Muscle of leg (tissue), 9 donors: ENCODE measurements around the gene C1orf146. TPM values are rescaled to one million over a fixed set of nuclear protein-coding genes. Genes with fewer than 3 reads are reported as not detected.

Source experiments
- polyA plus RNA-seq, 8 donors: library from polyadenylated mRNA; unstranded; fragments of 120-200 nt; gene quantifications; one replicate each; pipeline versions ENCODE4 v1.2.1 to v1.2.3, GENCODE V29; 2013; ENCODE audit warnings: inconsistent platforms in 1 of 8, low replicate concordance in 1 of 8; ENCODE audit not compliant: insufficient read length in 8 of 8, insufficient read depth in 1 of 8
- total RNA-seq: library from RNA; stranded (reverse); fragments of 120-200 nt; gene quantifications from one replicate; pipeline ENCODE4 v1.2.4, GENCODE V29; 2013

The C1orf146 gene
- total and polyA plus RNA-seq, 9 donors, result 0.14 TPM; not detected in 8

Other genes with a start within 250 kb of the C1orf146 start
- 0.49 TPM for gene EPHX4, start 187.9 kb upstream of the C1orf146 start, total RNA-seq
- gene EPHX4, start 187.9 kb upstream of the C1orf146 start, polyA plus RNA-seq, result under 1 TPM; 0.22 to 0.97 (median 0.73) TPM
- gene SETSIP, start 142.5 kb upstream of the C1orf146 start, total RNA-seq, result 0.18 TPM
- gene SETSIP, start 142.5 kb upstream of the C1orf146 start, polyA plus RNA-seq, result 1 to 10 TPM in 1 of 8 donors, under 1 TPM in 5, not detected in 2; 0.25 to 1.0 (median 0.53) TPM
- gene BTBD8, start 137.6 kb upstream of the C1orf146 start, total RNA-seq, result 3.6 TPM
- 1 to 10 TPM; 1.6 to 2.9 (median 2.1) TPM for gene BTBD8, start 137.6 kb upstream of the C1orf146 start, polyA plus RNA-seq
- 13.0 TPM for gene GLMN, start 81.1 kb downstream of the C1orf146 start, total RNA-seq
- gene GLMN, start 81.1 kb downstream of the C1orf146 start, polyA plus RNA-seq, result 10 to 100 TPM; 10.6 to 16.8 (median 14.2) TPM
- 31.1 TPM for gene RPAP2, start 81.1 kb downstream of the C1orf146 start, total RNA-seq
- gene RPAP2, start 81.1 kb downstream of the C1orf146 start, polyA plus RNA-seq, result 10 to 100 TPM; 13.7 to 20.1 (median 15.8) TPM